Osteoblast (primary cell): ENCODE measurements around the gene SLC41A3. TPM values are rescaled to one million over a fixed set of nuclear protein-coding genes. Genes with fewer than 3 reads are reported as not detected.
"Not testable (repeated sequence)": the region's sequence is repeated elsewhere in the genome, so short reads cannot be mapped to it uniquely, and the experiment has no call there.

Source experiments
- DNase-seq: peaks from one replicate; pipeline ENCODE4 v3.0.0; 2011; ENCODE audit warnings: low spot score, mixed read lengths; ENCODE audit not compliant: insufficient read length; ENCODE audit errors: missing footprints
- H2AFZ ChIP-seq: 2 replicates; pipeline ENCODE4 v1.6.0; 2011; ENCODE audit warnings: mild to moderate bottlenecking, low read length
- H3K27ac ChIP-seq: 2 replicates; pipeline ENCODE4 v1.5.1; 2011; ENCODE audit warnings: mild to moderate bottlenecking, low read depth, low read length, moderate library complexity
- H3K27me3 ChIP-seq: 2 replicates; pipeline ENCODE4 v1.6.0; 2012; ENCODE audit warnings: mild to moderate bottlenecking, control low read depth, inconsistent platforms, low read length, moderate library complexity; ENCODE audit not compliant: insufficient read depth
- H3K36me3 ChIP-seq: 2 replicates; pipeline ENCODE4 v1.5.1; 2011; ENCODE audit warnings: mild to moderate bottlenecking, low read length, control low read depth, moderate library complexity; ENCODE audit not compliant: insufficient read depth
- H3K4me1 ChIP-seq: 2 replicates; pipeline ENCODE4 v1.5.1; 2011; ENCODE audit warnings: mild to moderate bottlenecking, low read length, control low read depth, moderate library complexity; ENCODE audit not compliant: insufficient read depth
- H3K4me2 ChIP-seq: 2 replicates; pipeline ENCODE4 v1.6.0; 2011; ENCODE audit warnings: mild to moderate bottlenecking, low read length; ENCODE audit not compliant: insufficient read depth
- H3K4me3 ChIP-seq: fragments of 200-600 bp; sonication (generic); 3 replicates; pipeline ENCODE4 v1.5.1; 2012; ENCODE audit warnings: mild to moderate bottlenecking, low read length, inconsistent platforms; ENCODE audit not compliant: insufficient read depth
- H3K79me2 ChIP-seq: 2 replicates; pipeline ENCODE4 v1.6.0; 2012; ENCODE audit warnings: mild to moderate bottlenecking, low read length, control low read depth, inconsistent platforms; ENCODE audit not compliant: insufficient read depth
- H3K9me3 ChIP-seq: 2 replicates; pipeline ENCODE4 v1.5.1; 2011; ENCODE audit warnings: low read depth, low read length, control low read depth
- H4K20me1 ChIP-seq: 2 replicates; pipeline ENCODE4 v1.6.0; 2012; ENCODE audit warnings: mild to moderate bottlenecking, low read length, control low read depth; ENCODE audit not compliant: insufficient read depth
- total RNA-seq: library from RNA; depleted of rRNA; stranded (reverse); fragments of >200 nt; gene quantifications from 2 replicates; pipeline ENCODE4 v1.2.3, GENCODE V29; 2012
- TF ChIP-seq, protein P1 (sequence below): IDR thresholded peaks from 2 replicates; pipeline ENCODE4 v1.5.1; 2011; ENCODE audit warnings: mild to moderate bottlenecking, low read depth, low read length, moderate library complexity; ENCODE audit errors: extremely low read depth

SLC41A3 gene
- total RNA-seq, 1 donor, result 59.4 TPM

DNA sequence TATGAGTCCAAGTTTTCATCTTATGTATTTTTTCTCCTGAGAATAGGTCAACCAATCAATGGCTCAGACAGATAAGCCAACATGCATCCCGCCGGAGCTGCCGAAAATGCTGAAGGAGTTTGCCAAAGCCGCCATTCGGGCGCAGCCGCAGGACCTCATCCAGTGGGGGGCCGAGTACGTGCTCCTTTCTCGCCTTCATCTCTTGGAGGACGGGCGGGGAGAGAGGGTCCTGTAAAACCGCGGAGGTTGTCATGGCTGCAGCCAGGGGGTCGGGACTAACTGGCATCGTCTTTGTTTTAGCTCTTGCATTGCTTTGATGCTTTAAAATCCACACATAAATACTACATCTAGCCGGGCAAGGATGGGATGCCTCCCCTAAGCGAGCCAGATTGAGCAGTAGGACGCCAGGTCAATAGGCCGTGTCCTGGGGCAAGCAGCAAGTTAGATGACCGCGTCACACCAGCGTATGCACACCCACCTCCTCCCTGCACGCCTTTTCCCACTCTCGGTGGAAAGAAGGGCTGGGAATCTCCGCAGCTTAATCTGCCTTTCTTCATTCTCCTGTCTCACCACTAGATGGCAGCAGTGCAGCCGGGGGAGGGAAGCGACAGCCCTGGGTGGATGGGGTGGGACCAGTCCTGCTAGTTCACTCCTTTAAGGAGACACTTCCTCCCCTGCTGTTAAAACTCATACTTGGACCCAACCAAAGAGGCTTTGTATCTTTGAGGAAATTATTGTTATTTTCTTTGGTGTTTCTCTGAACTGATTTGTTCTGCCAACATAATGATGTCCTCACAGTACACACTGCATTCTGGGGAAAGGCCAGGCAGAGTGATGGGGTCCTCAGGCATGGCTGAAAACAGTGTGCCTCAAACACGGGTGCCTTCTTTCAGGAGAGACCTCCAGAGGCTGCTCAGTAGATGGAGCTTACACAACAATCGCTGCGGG, 111.7 kb downstream of the SLC41A3 start:
- H3K36me3 ChIP-seq, H3K27ac ChIP-seq, H3K9me3 ChIP-seq, DNase-seq, H3K79me2 ChIP-seq, H4K20me1 ChIP-seq: not testable (repeated sequence)
- peaks cover 34% of the 10 kb centered on the region for H3K27me3 ChIP-seq
- TF ChIP-seq, protein P1, sequence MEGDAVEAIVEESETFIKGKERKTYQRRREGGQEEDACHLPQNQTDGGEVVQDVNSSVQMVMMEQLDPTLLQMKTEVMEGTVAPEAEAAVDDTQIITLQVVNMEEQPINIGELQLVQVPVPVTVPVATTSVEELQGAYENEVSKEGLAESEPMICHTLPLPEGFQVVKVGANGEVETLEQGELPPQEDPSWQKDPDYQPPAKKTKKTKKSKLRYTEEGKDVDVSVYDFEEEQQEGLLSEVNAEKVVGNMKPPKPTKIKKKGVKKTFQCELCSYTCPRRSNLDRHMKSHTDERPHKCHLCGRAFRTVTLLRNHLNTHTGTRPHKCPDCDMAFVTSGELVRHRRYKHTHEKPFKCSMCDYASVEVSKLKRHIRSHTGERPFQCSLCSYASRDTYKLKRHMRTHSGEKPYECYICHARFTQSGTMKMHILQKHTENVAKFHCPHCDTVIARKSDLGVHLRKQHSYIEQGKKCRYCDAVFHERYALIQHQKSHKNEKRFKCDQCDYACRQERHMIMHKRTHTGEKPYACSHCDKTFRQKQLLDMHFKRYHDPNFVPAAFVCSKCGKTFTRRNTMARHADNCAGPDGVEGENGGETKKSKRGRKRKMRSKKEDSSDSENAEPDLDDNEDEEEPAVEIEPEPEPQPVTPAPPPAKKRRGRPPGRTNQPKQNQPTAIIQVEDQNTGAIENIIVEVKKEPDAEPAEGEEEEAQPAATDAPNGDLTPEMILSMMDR, result peak; percentile 62
- H3K4me1 ChIP-seq, result peaks cover 13% of the 10 kb centered on the region
- peak overlapping the region; percentile 85 for H3K4me2 ChIP-seq
- peak overlapping the region; percentile 85 for H2AFZ ChIP-seq
- peak overlapping the region; percentile 64 for H3K4me3 ChIP-seq

DNA sequence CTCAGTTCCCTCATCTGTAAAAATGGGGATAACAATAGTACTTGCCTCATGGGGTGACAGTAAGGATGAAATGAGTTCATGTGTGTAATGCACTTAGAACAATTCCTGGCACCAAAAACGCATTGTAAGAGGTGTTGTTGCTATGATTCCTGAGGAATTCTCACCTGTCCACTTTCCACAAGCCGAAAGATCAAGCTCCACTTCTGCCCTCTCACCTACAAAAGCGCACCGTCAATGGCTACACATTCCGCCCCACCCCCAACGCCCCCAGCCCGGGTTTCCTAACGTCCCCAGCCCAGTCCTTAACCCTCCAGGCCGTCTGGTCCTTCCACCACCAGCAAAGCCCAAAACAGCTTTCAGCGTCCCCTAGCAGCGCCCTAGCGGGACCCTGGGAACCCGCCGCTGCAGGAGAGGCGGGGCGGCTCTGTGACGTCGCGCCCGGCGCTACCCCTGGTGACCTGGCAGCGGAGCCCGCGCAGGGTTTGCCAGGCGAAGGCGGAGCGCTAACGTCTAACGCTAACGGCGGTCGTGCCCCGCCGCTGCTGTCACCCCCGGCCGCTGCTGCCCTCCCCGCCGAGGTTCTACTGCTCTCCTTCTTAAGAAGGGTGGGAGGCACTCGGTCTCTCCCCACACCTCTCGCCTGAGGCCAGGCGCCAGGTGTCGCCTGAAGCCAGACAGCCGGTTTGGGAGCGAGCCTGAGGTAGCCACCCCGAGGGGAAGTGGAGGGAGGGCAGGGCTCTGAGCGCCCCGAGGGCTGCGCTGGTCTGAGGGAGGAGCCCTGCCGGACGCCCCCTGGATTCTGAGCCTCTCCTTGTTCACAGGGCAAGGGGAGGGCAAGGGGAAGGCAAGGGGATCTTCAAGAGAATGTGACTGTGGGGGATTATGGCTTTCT, 115.0 kb downstream of the SLC41A3 start, which contains the start of gene ROPN1B:
Gene ROPN1B (plus strand): TSS at position 478 of the 892 bp plus-strand sequence. CDS start 2,877 bp downstream, outside the sequence.
- not testable (repeated sequence) for H3K4me1 ChIP-seq

DNA sequence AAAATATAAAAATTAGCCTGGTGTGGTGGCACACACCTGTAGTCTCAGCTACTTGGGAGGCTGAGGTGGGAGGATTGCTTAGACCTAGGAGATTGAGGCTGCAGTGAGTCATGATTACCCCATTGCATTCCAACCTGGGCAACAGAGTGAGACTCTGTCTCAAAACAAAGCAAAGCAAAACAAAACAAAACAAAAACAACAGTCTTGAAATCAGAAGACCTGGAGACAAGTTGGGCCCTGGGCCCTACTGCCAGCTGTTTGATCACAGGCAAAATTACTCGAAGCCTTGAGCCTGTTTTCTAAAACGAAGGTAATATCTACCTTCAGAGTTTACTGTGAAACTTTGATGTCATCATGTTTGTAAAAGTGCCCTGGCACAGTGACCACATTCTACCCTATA, 115.8 kb downstream of the SLC41A3 start:
- not testable (repeated sequence) for H2AFZ ChIP-seq, H3K36me3 ChIP-seq, H3K4me1 ChIP-seq, H4K20me1 ChIP-seq, H3K79me2 ChIP-seq, DNase-seq, H3K4me2 ChIP-seq, H3K27ac ChIP-seq, H3K4me3 ChIP-seq, H3K9me3 ChIP-seq
- H3K27me3 ChIP-seq, result peaks cover 59% of the 10 kb centered on the region

More for the DNA sequence above, 115.0 kb downstream of the SLC41A3 start, which contains the start of gene ROPN1B:
- DNase-seq, H4K20me1 ChIP-seq, H3K4me3 ChIP-seq, H3K4me2 ChIP-seq, H3K27ac ChIP-seq, H3K79me2 ChIP-seq, H2AFZ ChIP-seq, H3K36me3 ChIP-seq, H3K9me3 ChIP-seq: not testable (repeated sequence)
- H3K27me3 ChIP-seq, result peaks cover 57% of the 10 kb centered on the region

DNA sequence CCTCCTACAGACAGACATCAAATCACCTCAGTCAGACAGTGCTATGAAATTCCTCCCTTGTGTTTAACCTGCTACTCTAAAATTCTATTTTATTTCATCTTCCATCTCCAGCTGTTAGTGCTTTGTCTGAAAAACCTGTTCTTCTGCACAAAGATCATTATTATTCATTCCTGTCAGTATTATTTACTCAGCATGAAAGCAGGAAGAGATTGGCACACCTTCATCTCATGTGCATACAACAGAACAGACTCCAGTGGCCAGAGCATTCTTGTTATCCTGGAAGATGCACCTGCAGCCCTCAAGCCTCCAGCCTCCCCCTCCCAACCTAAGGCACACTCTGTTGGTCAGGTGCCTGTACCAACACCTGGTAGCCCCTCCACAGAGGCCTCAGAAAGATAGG, 116.8 kb downstream of the SLC41A3 start:
- no peaks in the 10 kb centered on the region for H3K36me3 ChIP-seq
- H3K9me3 ChIP-seq, result no peaks in the 10 kb centered on the region
- DNase-seq, result no peak
- no peak overlapping the region for H3K4me2 ChIP-seq
- no peak overlapping the region for H2AFZ ChIP-seq
- H3K27me3 ChIP-seq, result peaks cover 57% of the 10 kb centered on the region
- H3K27ac ChIP-seq, result no peak overlapping the region
- H3K4me1 ChIP-seq, result no peaks in the 10 kb centered on the region
- H3K79me2 ChIP-seq, result no peaks in the 10 kb centered on the region
- TF ChIP-seq, protein P1, result no peak
- no peak overlapping the region for H3K4me3 ChIP-seq
- no peaks in the 10 kb centered on the region for H4K20me1 ChIP-seq
